Stromal cell of bone marrow (primary cell): ENCODE data around the gene ROBO2.

Source experiments
- DNase-seq: peaks from one replicate; pipeline ENCODE4 v3.0.0-alpha.2; 2012; ENCODE audit warnings: low read depth

The ROBO2 gene

DNA sequence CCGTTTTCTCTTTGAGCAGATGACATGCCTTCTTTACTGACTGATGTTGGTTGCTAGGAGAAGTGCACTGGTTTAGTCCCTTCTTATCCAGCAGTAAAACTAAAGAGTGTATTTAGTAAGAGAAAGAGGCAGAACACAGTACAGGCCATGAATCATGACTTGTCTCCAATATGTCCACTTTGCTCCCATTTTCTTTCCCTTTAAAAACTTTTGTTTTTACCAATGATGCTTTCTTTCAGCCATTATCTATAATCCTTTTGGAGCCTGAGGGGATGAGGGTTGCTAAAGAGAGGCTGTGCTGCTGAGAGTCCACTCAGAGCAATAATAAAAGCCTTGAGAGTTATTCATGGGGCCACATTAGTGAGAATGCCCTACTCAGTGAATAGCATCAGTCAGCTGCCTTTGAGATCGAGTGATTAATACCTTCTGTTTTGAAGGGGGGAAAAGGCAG lies 12.2 kb downstream of the ROBO2 start:
- no peak for DNase-seq

DNA sequence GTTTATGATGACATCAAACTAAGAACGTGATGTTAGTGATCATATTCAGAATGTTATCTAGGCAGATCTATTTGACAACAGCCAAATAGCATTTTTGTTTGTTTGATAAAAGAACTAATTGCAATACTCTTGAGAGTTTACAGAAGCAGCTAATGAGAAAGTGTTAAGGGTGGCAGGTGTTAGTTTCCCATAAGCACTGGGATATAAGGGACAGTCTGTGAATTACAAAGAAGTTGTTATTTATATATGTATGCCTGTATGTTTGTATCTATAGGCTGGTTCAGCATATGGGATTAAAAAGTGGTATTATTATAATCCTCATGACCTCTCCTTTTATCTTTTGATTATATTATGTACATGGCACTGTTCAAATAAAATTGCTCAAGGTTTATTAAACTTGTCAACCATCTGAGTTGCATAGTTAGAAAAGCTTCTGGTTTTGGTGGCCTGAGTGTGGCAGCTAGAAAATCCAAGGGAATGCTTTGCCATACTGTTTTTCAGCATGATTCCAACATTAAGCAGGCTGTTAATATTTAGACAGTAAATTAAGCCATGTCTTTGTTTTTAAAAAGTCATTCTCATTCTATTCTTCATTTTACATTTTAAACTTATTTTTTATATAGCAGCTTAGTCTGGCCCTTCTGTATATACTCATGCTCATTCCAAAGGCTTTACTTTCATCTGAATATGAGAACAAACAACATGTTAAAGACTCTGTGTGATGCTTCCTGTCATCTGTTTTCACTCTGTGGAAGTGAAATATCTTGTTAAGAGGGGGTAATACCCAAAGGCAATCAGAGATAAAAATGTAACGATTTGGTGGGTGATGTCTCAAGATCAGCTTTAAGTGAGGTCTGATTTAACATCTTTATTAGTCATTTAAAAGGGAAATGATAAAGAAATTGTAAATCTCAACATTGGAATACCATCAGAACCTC lies 13.1 kb downstream of the ROBO2 start:
- no peak for DNase-seq

DNA sequence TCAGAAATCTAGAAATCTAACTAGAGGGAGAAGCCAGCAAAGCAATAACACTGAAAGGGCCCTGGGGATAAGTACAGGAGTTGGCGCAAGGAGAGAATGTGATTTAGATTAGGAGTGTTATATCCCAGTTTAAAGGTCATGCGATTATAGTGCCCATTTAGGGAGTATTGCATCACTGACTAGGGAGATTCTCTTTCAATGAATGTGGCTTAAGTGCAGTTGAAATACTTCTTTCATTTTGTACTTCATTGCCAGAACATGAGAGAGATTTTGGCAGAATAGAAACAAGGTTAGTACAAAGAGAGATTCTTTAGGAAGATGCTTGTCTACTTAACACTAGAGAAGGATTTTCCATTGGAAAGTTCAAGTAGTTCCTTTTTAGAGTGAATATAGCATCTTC lies 13.9 kb downstream of the ROBO2 start:
- DNase-seq: no peak

DNA sequence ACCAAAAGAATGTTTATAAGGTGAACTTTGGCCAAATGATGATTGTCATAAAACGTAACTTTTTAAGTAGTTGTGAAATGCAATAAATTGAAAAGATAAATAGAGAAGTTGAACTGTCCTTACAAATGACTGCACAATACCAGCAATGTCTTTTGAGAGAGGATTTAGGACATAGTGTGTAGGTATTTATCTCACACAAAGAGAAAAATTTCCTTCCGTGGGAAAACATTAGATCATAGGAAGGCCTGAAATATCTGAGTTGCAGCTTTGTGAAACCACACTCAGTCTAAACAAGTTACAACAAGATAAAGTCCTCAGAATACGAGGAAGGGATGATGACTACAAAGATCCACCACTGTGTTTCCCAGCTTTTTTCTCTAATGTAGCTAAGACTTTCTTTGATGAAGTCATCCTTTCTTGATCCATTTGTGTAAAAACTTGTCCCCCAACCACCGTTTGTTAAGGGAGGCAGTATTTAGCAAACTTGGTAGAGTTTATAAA lies 16.0 kb downstream of the ROBO2 start:
- no peak for DNase-seq

DNA sequence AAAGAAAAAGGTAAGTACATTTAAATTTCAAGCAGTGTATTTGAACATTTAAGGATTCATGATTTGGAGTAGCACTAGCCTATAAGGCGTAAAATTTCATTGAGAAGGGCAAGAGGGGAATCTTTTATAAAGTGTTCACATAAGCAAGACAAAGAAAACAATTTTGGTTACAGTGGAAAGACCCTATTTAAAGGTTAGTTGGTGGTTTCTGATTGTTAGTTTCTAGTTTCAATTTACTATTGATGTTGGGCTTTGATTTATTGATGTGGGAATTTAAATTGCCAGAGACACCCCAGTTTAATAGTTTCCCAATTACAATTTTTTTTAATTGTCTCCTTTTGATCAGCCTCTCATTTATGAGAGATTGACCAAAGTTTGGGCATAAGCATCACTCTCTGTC lies 19.5 kb downstream of the ROBO2 start:
- no peak for DNase-seq

DNA sequence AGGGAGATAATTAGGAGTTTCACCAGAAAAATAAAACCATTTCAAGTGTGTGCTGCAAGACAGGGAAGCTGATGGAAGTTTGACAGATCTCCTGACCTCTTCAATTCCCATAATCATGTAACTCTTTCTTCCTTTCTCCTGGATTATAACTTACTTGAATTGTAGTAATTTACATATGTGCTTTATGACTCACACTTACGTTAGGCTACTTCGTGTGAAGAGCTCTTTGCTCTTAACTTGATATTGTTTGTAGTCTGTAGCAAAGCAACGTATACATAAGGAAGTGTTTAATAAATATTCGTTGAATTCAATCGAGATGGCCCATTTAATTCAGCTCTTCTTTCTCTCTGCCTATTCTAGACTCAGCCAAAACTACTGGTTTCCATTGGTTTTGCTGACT lies 23.5 kb downstream of the ROBO2 start:
- no peak for DNase-seq

GRCh38 chr3:77065750-77066149 lies 25.9 kb downstream of the ROBO2 start:
- no peak for DNase-seq

DNA sequence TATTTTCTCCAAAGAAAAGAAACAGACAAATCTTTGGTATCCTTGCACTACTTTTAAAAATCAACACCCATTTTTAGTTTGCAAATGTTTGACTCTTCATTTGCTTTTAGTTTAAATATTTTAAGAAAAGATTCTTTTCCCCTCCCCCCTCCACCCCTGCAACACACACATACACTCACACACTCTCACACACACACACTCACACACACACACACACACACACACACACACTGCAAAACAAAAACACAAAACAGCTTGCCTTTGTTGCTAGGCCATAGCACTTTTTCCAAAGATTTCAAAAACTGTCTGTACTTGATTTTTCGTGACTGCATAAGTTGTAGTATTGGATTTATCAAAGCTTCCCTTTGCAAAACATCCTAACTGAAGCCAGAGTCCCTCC lies 26.9 kb downstream of the ROBO2 start:
- DNase-seq: no peak

GRCh38 chr3:77068808-77069207 lies 28.9 kb downstream of the ROBO2 start:
- DNase-seq: no peak

DNA sequence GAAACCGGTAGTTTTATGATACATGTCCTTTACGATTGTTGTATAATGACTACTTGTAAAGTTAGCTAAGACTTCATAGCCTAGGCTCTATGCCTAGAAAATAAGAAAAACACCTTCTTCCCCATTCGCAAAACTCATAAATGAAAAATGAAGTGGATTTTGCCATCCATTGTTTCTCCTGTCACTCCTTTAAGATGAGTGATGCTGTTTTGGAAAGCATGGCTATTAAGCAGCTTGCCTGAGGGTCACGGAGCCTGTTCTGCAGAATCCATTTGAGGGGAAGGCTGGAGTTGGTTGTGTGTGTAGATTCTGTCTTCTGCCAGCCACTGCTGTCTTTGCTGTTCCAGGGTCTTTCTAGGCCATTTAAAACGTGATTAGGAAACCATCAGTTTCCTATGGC lies 31.5 kb downstream of the ROBO2 start:
- DNase-seq: no peak

DNA sequence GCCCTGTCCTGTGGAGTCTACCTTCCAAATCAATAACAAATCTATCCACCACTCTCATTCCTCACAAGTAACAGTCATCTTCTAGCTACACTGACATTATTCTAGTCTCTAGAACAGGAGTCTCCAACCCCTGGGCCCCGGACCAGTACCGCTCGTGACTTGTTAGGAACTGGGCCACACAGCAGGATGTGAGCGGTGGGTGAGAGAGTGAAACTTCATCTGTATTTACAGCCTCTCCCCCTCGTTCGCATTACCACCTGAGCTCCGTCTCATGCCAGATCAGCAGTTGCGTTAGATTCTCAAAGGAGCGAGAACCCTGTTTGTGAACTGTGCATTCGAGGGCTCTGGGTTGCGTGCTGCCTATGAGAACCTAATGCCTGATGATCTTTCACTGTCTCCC lies 31.9 kb downstream of the ROBO2 start:
- DNase-seq: no peak

DNA sequence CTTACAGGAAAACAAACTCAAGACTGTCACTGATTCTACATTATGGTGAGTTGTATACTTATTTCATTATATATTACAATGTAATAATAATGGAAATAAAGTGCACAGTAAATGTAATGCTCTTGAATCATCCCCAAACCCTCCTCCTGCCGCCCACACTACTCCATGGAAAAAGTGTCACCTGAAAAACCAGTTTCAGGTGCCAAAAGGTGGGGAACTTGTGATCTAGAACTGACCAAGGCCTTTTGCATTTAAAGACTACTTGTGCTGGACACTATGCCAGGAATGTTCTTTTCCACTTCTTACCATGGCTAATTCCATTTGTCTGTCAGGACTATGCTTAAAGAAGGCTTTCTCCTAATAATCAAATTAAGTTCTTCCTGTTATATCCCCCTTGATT lies 32.3 kb downstream of the ROBO2 start:
- DNase-seq: no peak

- no peak for DNase-seq
Observed at GRCh38 chr3:77078279-77078678, 38.4 kb downstream of the ROBO2 start.

DNA sequence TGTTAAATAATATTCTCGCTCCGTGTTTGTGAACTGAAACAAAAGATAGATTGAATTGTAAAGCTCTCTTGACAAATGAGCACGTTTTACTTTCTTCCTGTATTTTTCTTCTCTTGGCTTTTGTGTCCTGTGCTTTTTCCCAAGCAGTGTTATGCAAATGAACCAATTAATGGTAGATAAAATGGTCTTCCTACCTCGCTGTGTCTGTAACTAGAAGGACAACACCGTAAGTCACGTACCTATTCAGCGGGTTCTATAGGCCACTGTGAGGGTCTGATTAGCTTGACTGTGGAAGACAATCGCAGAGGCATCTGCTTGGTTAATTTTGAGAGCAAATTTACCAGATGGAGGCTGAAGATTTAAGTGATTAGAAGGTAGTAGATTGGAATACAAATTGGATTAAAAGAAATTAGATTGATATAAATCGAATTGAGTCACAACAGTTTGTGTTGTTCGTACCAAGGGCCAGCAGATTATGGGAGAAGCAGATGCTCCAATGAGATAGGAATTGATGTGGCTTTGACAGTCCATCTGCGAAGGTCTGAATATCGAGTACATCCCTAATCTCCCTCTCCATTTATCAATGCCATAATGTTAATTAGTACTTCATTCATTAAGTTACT lies 40.2 kb downstream of the ROBO2 start:
- no peak for DNase-seq

DNA sequence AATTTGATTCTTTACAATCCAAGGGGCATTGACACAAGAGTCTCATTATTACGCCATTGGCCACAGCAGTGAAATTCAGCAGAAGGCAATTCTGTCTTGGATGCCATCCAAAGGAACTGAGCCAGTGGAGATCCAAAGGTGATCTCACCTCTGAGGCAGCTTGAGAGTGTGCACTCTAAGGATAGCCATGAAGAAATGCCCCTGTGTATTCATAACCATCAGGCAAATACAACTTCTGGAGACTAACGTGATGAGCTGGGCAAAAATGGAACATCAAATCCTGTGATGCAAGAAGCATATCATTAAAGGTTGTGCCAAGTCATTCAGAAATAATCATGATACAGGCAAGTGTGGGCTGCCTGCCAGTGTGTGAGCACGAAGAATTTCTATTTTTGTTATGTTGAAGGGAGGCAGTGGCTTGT lies 41.4 kb downstream of the ROBO2 start:
- DNase-seq: no peak

DNA sequence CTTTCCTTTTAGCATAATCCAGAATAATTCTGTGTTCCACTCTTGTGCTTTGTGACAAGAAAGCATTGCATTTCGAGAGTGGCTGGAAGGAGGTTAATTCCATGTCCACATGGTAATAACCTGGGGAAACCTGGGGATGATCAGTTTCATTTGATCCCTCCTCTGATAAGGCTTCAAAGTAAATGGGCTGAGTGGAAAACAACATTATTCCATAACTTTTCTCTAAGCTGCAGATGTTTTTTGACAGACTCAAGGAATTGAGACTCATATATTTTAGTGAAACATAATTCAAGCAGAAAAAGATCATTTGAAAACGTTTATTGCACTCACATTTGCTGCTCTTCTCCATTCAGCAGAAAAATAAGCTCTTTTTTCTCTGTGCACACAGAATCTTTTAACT lies 44.6 kb downstream of the ROBO2 start:
- no peak for DNase-seq

DNA sequence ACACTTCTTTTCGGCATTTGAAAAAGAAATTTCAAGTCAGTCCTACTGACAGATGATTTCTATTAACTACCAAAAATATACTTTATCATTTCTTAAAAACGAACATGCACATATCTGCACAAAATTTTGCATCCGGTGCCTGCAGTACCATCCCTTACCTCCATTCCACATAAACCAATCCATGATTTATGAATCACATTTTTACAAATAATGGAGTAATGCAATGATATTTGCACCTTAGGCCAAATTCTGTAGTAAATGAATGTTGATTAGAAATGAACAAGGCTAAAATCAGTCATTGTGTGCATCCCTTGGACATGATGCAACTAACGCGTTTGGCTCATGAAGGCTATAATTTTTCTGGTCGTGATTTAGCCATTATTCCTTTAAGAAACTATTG lies 46.5 kb downstream of the ROBO2 start:
- DNase-seq: no peak

GRCh38 chr3:77091809-77092208 lies 51.9 kb downstream of the ROBO2 start:
- DNase-seq: no peak

GRCh38 chr3:77093101-77093500 lies 53.2 kb downstream of the ROBO2 start:
- no peak for DNase-seq

DNA sequence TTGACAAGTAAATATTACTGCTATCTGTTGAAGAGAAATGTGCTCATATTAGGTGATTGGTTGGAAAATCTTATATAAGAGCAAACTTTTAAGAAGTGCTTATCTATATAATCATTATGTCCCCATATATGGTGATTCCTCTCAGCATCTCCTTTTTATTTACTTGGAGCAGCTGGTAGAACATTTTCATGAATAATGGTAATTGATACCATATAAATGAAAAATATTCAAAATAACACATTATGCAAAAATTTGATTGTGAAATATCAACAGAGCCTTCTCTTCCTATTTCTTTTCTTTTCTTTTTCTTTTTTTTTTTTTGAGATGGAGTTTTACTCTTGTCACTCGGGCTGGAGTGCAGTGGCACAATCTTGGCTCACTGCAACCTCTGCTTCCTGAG lies 56.2 kb downstream of the ROBO2 start:
- DNase-seq: no peak

DNA sequence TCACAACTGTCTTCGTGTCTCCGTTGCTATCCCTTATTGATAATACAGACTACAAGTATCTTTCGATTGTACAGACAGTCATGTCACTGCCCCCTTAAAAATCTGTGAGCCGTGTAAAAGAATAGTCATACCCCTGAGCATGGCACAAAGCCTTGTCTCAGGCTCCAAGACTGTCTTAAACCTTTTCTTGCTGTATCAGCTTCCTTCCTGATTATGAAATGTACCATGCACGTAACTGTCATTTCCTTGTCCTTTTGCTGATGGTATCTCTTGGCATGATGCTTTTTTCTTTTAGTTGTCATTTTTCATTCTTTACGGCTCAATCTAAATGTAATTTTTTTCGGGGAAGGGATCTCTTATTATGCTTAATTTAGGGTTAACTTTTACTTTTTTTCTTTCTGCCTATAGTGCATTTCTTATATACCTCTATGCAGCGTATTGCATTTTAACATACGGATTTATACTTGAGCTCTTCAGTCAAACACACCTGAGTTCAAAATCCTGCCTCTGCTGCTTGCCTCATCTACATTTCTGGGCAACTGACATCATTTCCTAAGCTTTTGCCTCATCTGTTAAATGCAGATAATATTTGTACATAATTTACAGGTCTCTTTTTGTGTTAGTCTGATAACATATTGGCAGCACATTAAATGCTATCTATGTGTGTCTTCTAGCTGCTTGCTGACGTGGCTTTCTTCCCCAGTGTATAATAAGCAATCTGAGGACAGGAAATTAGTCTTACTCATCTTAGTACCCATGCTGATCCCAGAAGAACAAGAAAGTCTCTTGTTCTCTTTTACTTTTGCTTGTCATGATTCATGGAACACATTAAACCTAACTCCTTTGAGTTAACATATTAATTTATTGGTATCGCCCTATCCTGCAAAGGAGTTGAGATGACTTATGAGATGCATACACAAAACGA lies 57.3 kb downstream of the ROBO2 start:
- no peak for DNase-seq
